Esophagus squamous epithelium (tissue), 5 donors: ENCODE results near the gene OGDH. TPM values are rescaled to one million over a fixed set of nuclear protein-coding genes. Genes with fewer than 3 reads are reported as not detected.

Experiments used
- DNase-seq: peaks from one replicate; lab custom pipeline; 2025; lab: John Stamatoyannopoulos, UW
- H3K27ac ChIP-seq, 4 donors: fragments of 200-600 bp; sonication (generic); one replicate each; pipeline ENCODE4 v1.5.1; 2016 to 2019; ENCODE audit warnings: mild to moderate bottlenecking in 1 of 4
- H3K27me3 ChIP-seq, 4 donors: fragments of 200-600 bp; sonication (generic); 1 replicate in 3 of 4; 2 replicates in 1 of 4; pipeline versions ENCODE4 v1.5.1 to v1.6.0; 2017 to 2021; ENCODE audit warnings: antibody characterized with exemption in 1 of 4
- H3K36me3 ChIP-seq, 3 donors: fragments of 200-600 bp; sonication (generic); one replicate each; pipeline ENCODE4 v1.5.1; 2016 to 2019
- H3K4me1 ChIP-seq, 3 donors: fragments of 200-600 bp; sonication (generic); one replicate each; pipeline ENCODE4 v1.5.1; 2017 to 2019
- H3K4me3 ChIP-seq, 4 donors: fragments of 200-600 bp; sonication (generic); 1 replicate in 3 of 4; 2 replicates in 1 of 4; pipeline ENCODE4 v1.5.1; 2016 to 2019; ENCODE audit warnings: mild to moderate bottlenecking in 2 of 4, moderate library complexity in 1 of 4
- H3K9me3 ChIP-seq, 3 donors: fragments of 200-600 bp; sonication (generic); one replicate each; pipeline ENCODE4 v1.5.1; 2016 to 2019
- POLR2A ChIP-seq, 4 donors: fragments of 450-650 bp; IDR thresholded peaks; one replicate each; pipeline ENCODE4 v1.6.1; 2017; ENCODE audit warnings: antibody characterized with exemption in 4 of 4, mild to moderate bottlenecking in 4 of 4, moderate library complexity in 3 of 4
- WGBS, 2 donors: methylation state at CpG; one replicate each; pipeline ENCODE4 v1.1.5; 2018; 5-methylcytosine and 5-hydroxymethylcytosine counted together
- intact Hi-C: fragments of 100-400 bp; cut with DNase I; formaldehyde crosslinking; loops from one replicate; pipeline ENCODE4 v1.15.0; 2022
- total RNA-seq, 4 donors: library from RNA; depleted of rRNA; stranded (reverse); fragments of >200 nt; gene quantifications; one replicate each; pipeline ENCODE4 v1.1.0, GENCODE V29; 2016
- TF ChIP-seq, protein P1 (sequence below), 6 experiments: fragments of 450-650 bp in 4 of 6; fragments of 200-600 bp in 2 of 6; sonication (generic) in 2 of 6; IDR thresholded peaks; one replicate each; pipeline ENCODE4 v1.5.1; 2016 to 2019; ENCODE audit warnings: antibody characterized with exemption in 6 of 6, mild to moderate bottlenecking in 4 of 6, moderate library complexity in 4 of 6
- donor health status: DM: yes; HTN: yes; CAD: no.

The OGDH gene
- total RNA-seq, 4 donors from 2014 or later = 68.9 to 102 (median 89.5) TPM

GRCh38 chr7:44655341-44655740 is 48.9 kb downstream of the OGDH start:
- intact Hi-C loops = no loop called here
- peaks cover 0 to 98% (median 13%) of the 10 kb centered on the region in 3 donors for H3K36me3 ChIP-seq

DNA sequence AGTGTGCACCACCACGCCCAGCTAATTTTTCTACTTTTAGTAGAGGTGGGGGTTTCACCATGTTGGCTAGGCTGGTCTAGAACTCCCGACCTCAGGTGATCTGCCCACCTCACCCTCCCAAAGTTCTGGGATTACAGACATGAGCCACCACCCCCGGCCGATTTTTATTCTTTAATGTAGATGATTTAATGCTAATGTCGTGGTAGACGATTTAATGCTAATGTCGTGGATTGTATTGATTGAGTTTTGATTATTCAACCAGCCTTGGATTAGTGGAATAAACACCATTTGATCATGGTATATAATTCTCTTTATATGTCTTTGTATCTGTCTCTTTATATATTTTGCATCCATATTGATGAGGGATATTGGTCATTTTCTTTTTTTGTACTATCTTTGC is 52.6 kb downstream of the OGDH start:
- intact Hi-C loops = no loop called here
- H3K4me3 ChIP-seq = no peak overlapping the region
- peaks cover 5 to 96% (median 7%) of the 10 kb centered on the region in 3 donors for H3K36me3 ChIP-seq
- TF ChIP-seq POLR2A (IDR thresholded peaks at IDR 0.05) = no peak
- TF ChIP-seq, protein P1, sequence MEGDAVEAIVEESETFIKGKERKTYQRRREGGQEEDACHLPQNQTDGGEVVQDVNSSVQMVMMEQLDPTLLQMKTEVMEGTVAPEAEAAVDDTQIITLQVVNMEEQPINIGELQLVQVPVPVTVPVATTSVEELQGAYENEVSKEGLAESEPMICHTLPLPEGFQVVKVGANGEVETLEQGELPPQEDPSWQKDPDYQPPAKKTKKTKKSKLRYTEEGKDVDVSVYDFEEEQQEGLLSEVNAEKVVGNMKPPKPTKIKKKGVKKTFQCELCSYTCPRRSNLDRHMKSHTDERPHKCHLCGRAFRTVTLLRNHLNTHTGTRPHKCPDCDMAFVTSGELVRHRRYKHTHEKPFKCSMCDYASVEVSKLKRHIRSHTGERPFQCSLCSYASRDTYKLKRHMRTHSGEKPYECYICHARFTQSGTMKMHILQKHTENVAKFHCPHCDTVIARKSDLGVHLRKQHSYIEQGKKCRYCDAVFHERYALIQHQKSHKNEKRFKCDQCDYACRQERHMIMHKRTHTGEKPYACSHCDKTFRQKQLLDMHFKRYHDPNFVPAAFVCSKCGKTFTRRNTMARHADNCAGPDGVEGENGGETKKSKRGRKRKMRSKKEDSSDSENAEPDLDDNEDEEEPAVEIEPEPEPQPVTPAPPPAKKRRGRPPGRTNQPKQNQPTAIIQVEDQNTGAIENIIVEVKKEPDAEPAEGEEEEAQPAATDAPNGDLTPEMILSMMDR (IDR thresholded peaks at IDR 0.05) = no peak
- DNase-seq = no peak
- H3K9me3 ChIP-seq = peaks cover 0 to 15% (median 0%) of the 10 kb centered on the region in 3 donors
- no peaks in the 10 kb centered on the region for H3K27me3 ChIP-seq
- no peaks in the 10 kb centered on the region for H3K4me1 ChIP-seq
- 97 to 100% methylated on average over 6 to 7 of the region's 7 CpGs for WGBS, 2 donors
- no peak overlapping the region for H3K27ac ChIP-seq

More at GRCh38 chr7:44655341-44655740, 48.9 kb downstream of the OGDH start:
- no peaks in the 10 kb centered on the region for H3K27me3 ChIP-seq
- H3K27ac ChIP-seq = no peak overlapping the region
- no peak for TF ChIP-seq POLR2A (IDR thresholded peaks at IDR 0.05)
- TF ChIP-seq, protein P1 (IDR thresholded peaks at IDR 0.05) = no peak
- peaks cover 0 to under 1% (median 0%) of the 10 kb centered on the region in 3 donors for H3K9me3 ChIP-seq
- WGBS, 2 donors = 85 to 87% methylated on average over 1 of the region's 1 CpG
- no peak for DNase-seq
- no peak overlapping the region for H3K4me3 ChIP-seq
- H3K4me1 ChIP-seq = no peaks in the 10 kb centered on the region

- 58 to 96% methylated on average over 2 of the region's 2 CpGs for WGBS, 2 donors
- H3K27ac ChIP-seq = no peak overlapping the region
- DNase-seq = no peak
- no peaks in the 10 kb centered on the region for H3K27me3 ChIP-seq
- TF ChIP-seq, protein P1 (IDR thresholded peaks at IDR 0.05) = no peak
- no peak for TF ChIP-seq POLR2A (IDR thresholded peaks at IDR 0.05)
- H3K36me3 ChIP-seq = peaks cover 5 to 83% (median 7%) of the 10 kb centered on the region in 3 donors
- peaks cover 0 to 13% (median 7%) of the 10 kb centered on the region in 3 donors for H3K4me1 ChIP-seq
- H3K4me3 ChIP-seq = no peak overlapping the region
- intact Hi-C loops = no loop called here
- peaks cover 0 to 15% (median 0%) of the 10 kb centered on the region in 3 donors for H3K9me3 ChIP-seq
These were observed 54.8 kb downstream of the OGDH start for GRCh38 chr7:44661233-44661632.

DNA sequence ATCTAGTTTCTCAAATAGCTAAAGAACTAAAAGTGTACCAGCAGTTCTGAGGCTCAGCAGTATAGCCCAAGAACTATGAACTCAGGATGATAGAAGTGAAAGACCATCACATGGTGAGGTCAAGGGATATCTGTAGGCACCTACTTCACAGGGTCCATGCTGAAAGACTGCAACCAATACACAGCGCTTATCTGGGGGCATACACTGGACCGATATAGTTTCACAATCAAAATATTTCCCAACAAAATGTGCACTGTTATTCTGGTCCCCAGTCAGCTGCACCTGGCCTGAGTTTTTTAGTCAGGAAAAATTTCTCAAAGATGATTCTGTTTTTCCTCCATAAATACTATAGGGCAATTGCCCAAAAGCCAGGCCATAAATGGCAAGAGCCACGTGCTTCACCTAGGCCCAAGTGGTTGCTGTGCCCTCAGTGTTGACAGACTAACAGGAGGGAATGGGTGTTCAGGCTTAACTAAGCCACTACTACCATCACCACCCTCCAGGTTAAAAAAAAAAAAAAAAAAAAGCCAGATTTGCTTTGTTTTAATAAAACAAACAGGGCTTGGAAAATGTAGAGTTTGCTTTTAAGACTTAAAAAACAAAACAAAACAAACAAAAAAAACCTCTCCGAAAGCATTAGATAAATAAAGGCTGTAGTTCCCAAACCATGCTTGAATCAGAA is 58.5 kb downstream of the OGDH start:
- Histone ChIP-seq H3K9me3 (peaks cover 0 to 15% (median 0%) of the 10 kb centered on the region in 3 donors), H3K36me3 (peaks cover 5 to 85% (median 7%) of the 10 kb centered on the region in 3 donors), H3K27me3 (no peaks in the 10 kb centered on the region), H3K4me3 (no peak overlapping the region), H3K4me1 (peaks cover 0 to 13% (median 7%) of the 10 kb centered on the region in 3 donors), H3K27ac (no peak overlapping the region)
- WGBS, 2 donors = 83 to 93% methylated on average over 4 of the region's 4 CpGs
- intact Hi-C loops = no loop called here
- no peak for TF ChIP-seq POLR2A (IDR thresholded peaks at IDR 0.05)
- DNase-seq = no peak

DNA sequence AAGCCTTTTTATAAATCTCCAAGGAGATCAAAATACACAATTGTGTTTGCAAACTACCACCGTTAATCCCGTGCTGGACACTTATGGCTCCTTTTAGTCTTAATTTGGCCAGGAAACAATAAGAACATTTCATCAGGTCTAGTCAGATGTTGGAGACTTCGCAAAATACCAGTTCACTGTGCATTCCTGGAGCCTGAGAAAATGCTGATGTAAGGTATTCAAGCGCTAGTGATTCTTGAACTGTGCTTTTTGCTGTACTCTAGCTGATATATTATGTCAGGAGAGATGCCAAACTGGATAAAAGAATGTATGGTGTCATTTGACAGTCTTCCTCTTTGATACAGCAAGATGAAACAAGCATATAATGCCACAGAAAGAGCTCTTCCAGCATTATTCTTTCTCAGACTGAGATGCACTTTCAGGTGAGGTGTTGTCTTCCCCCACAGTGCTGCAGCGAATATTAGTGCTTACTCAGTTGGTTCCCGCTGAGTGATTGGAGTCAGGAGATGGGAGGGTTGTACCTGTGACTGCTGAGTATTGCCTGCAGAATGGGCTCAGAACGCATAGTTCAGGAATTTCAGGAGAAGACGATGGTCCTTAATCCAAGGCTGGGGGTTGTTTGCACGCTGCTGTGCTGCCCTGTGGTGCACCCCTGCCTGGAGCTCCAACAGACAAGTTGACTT is 59.2 kb downstream of the OGDH start:
- Histone ChIP-seq H3K36me3 (peaks cover 4 to 85% (median 5%) of the 10 kb centered on the region in 3 donors), H3K4me3 (no peak overlapping the region), H3K4me1 (peaks cover 0 to 13% (median 7%) of the 10 kb centered on the region in 3 donors), H3K27ac (no peak overlapping the region), H3K9me3 (peaks cover 0 to 11% (median 0%) of the 10 kb centered on the region in 3 donors), H3K27me3 (no peaks in the 10 kb centered on the region)
- TF ChIP-seq POLR2A (IDR thresholded peaks at IDR 0.05) = no peak
- TF ChIP-seq, protein P1 (IDR thresholded peaks at IDR 0.05) = no peak
- intact Hi-C loops = no loop called here
- 45 to 53% methylated on average over 8 to 9 of the region's 9 CpGs for WGBS, 2 donors
- DNase-seq = no peak
